HG03060 (cell line): ENCODE results near the gene SETD4.
A peak's percentile ranks its signal among the peaks of the same experiment; 100 is the strongest.
"Not testable (repeated sequence)": the region's sequence is repeated elsewhere in the genome, so short reads cannot be mapped to it uniquely, and the experiment has no call there.

Experiments
- ATAC-seq: cut with Tn5 transposase; IDR thresholded peaks from one replicate; pipeline ENCODE4 v1.9.1; 2021; ENCODE audit warnings: low read depth, moderate number of reproducible peaks; ENCODE audit not compliant: unreplicated experiment

Gene SETD4

GRCh38 chr21:36079010-36079649 is 18.8 kb upstream of the SETD4 start:
- no peak for ATAC-seq

GRCh38 chr21:36077758-36078157 is 17.4 kb upstream of the SETD4 start:
- no peak for ATAC-seq

GRCh38 chr21:36076878-36077655 is 16.7 kb upstream of the SETD4 start:
- no peak for ATAC-seq

GRCh38 chr21:36075953-36076352 is 15.6 kb upstream of the SETD4 start:
- ATAC-seq: no peak

GRCh38 chr21:36075171-36075570 is 14.8 kb upstream of the SETD4 start:
- no peak for ATAC-seq

- ATAC-seq: not testable (repeated sequence)
Observed at GRCh38 chr21:36073911-36074310, 13.6 kb upstream of the SETD4 start.

GRCh38 chr21:36073181-36073580 is 12.9 kb upstream of the SETD4 start:
- no peak for ATAC-seq

GRCh38 chr21:36072453-36073162 is 12.3 kb upstream of the SETD4 start:
- no peak for ATAC-seq

GRCh38 chr21:36070999-36071398 is 10.7 kb upstream of the SETD4 start:
- no peak for ATAC-seq

- peak; percentile 69 for ATAC-seq
Observed at GRCh38 chr21:36069713-36070583, 9.6 kb upstream of the SETD4 start, which contains the start of gene CBR1. CBR1 (plus strand) TSS chr21:36070024; CDS start chr21:36070116, 92 bp downstream.

- ATAC-seq: no peak
Observed at GRCh38 chr21:36068748-36069398, 8.5 kb upstream of the SETD4 start.

- ATAC-seq: no peak
Observed at GRCh38 chr21:36065497-36066036, 5.2 kb upstream of the SETD4 start.

GRCh38 chr21:36064085-36064460 is 3.7 kb upstream of the SETD4 start:
- ATAC-seq: no peak

- ATAC-seq: no peak
Observed at GRCh38 chr21:36063375-36064084, 3.2 kb upstream of the SETD4 start.

- ATAC-seq: no peak
Observed at GRCh38 chr21:36061445-36061844, 1.1 kb upstream of the SETD4 start.

GRCh38 chr21:36059823-36060158 is 535 bp downstream of the SETD4 start:
- peak; percentile 27 for ATAC-seq

GRCh38 chr21:36055551-36055950 is 4.8 kb downstream of the SETD4 start:
- no peak for ATAC-seq

GRCh38 chr21:36053715-36054062 is 6.6 kb downstream of the SETD4 start:
- ATAC-seq: no peak
